GM12864 (cell line): ENCODE measurements around the gene ASPSCR1.

Source experiments
- DNase-seq: peaks from one replicate; pipeline ENCODE4 v3.0.0-alpha.2; 2011; ENCODE audit warnings: low read depth
- H3K4me3 ChIP-seq: 2 replicates; pipeline ENCODE4 v1.5.1; 2011; ENCODE audit warnings: mild to moderate bottlenecking, low read depth, low read length, control low read depth
- TF ChIP-seq, protein P1 (sequence below): IDR thresholded peaks from 2 replicates; pipeline ENCODE4 v1.5.1; 2011; ENCODE audit warnings: low read depth, mild to moderate bottlenecking, moderate library complexity, low read length, control low read depth, inconsistent platforms; ENCODE audit errors: missing control alignments

Gene ASPSCR1

DNA sequence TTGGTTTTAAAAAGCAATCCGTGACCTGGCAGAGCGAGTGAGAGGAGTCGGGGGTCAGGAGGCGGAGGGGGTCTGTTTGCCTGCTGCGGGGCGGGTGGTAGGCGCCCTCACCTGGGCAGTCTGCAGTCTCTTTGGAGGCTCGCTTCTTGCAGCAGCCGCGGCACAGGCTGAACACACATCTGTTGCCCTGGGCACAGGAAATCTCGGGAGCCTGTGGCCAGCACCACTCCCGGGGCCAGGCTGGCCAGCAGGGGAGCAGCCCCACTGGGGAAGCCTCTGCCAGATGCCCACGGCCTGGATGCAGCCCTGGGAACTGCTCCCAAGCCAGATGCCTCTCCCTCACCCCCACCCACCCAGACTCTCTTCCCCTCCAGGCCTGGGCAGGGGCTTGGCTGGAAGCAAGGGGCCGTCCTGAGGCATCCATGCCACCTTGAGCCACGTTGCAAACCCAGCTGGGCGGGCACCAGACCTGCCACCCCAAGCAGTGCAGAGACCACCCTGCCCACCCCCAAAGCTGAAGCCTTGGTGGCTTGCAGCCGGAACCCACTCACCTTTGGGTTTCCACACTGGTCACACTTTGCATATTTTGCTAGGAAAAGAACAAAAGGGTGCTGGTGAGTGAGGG lies 80.9 kb downstream of the ASPSCR1 start:
- DNase-seq = no peak
- H3K4me3 ChIP-seq = no peak overlapping the region
- TF ChIP-seq, protein P1, sequence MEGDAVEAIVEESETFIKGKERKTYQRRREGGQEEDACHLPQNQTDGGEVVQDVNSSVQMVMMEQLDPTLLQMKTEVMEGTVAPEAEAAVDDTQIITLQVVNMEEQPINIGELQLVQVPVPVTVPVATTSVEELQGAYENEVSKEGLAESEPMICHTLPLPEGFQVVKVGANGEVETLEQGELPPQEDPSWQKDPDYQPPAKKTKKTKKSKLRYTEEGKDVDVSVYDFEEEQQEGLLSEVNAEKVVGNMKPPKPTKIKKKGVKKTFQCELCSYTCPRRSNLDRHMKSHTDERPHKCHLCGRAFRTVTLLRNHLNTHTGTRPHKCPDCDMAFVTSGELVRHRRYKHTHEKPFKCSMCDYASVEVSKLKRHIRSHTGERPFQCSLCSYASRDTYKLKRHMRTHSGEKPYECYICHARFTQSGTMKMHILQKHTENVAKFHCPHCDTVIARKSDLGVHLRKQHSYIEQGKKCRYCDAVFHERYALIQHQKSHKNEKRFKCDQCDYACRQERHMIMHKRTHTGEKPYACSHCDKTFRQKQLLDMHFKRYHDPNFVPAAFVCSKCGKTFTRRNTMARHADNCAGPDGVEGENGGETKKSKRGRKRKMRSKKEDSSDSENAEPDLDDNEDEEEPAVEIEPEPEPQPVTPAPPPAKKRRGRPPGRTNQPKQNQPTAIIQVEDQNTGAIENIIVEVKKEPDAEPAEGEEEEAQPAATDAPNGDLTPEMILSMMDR = no peak

DNA sequence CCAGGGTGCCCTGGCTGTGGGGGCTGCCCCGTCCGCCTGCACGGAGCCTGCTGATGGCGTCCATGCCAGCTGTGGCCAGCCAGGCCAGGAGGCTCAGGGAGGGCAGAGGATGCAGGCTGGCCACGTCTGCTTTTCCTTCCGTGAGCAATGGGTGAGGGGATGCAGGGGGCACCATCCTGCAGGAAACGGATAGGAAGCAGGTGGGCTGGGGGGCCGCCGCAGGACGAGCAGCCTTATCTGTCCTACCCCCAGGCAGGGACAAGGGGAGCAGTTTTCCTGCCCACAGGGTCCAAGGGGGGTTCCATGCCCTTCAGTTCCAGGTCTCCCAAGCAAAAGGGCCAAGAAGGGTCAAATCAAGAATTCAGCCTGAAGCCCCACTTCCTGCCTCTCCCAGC lies 81.4 kb downstream of the ASPSCR1 start:
- TF ChIP-seq, protein P1 = no peak
- DNase-seq = no peak
- no peak overlapping the region for H3K4me3 ChIP-seq

DNA sequence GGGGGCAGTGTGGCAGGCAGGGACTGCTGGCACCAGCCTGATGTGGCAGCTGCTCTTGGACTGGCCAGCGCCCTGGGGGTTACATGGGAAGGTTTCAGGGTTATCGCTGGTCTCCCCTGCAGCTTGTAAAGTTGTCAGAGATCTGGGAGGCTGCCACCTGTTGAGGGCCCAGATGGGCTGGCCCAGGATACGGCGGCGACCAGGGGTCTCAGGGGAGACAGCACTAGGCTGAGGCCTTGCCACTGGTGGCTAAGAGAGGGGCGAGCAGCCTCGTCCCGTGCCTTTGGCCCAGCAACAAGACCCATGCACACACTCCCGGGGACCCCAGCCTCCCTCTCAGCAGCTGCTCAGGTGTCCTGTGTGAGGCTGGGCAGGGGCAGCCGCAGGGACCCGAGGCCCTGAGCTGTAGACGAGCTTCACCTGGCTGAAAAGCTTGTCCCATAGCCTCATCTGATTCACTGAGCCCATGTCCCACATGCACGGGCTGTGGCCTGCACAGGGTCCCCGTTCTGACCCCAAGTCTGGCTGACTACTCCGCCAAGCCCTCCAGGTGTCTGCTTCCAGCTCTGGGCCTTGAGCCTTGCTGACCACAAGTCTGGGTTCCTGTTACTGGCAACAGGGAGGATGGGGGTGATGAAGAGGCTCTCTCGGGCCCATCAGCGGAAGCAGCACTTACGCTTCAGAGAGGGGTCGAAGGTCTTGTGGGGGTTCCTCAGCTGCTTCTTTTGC lies 82.0 kb downstream of the ASPSCR1 start:
- H3K4me3 ChIP-seq = no peak overlapping the region
- TF ChIP-seq, protein P1 = no peak
- DNase-seq = no peak

DNA sequence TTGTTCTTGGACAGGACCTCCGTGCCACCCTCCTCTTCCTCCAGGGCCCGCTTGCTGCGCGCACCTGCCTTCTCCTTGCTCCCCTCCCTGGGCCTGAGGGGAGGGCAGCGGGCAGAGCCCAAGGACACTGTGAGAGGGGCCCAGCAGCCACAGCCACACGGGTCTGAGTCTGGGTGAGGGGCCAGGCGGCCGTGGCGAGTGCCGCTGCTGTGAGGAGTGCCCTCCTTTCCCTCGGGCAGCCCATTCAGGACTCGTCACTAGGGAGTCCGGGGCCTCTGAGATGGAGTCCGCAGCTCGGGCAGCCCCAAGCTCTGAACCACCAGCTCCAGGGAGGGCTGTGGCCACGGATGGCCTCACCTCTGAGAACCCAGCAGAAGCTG lies 82.6 kb downstream of the ASPSCR1 start:
- no peak for DNase-seq

DNA sequence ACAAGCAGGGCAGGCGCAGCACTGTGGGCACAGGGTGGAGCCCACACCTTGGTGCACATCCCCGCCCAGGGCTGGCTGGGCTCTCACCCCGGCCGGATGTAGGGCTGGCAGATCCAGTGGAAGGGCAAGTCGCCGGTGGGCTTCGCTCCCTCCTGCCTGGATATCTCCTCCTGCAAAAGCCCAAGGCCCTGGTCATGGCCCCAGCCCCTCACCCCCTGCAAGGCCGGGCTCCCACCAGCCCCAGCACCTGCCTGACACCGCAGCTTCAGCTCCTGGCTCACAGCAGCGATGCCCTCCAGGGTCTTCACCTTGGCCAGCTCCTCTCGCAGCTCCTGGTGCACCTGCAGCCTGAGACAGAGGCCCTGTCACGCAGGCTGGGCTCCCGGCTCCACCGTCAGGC lies 83.2 kb downstream of the ASPSCR1 start:
- no peak overlapping the region for H3K4me3 ChIP-seq
- TF ChIP-seq, protein P1 = no peak
- no peak for DNase-seq

More for the DNA sequence above, 82.6 kb downstream of the ASPSCR1 start:
- TF ChIP-seq, protein P1 = no peak
- H3K4me3 ChIP-seq = no peak overlapping the region

DNA sequence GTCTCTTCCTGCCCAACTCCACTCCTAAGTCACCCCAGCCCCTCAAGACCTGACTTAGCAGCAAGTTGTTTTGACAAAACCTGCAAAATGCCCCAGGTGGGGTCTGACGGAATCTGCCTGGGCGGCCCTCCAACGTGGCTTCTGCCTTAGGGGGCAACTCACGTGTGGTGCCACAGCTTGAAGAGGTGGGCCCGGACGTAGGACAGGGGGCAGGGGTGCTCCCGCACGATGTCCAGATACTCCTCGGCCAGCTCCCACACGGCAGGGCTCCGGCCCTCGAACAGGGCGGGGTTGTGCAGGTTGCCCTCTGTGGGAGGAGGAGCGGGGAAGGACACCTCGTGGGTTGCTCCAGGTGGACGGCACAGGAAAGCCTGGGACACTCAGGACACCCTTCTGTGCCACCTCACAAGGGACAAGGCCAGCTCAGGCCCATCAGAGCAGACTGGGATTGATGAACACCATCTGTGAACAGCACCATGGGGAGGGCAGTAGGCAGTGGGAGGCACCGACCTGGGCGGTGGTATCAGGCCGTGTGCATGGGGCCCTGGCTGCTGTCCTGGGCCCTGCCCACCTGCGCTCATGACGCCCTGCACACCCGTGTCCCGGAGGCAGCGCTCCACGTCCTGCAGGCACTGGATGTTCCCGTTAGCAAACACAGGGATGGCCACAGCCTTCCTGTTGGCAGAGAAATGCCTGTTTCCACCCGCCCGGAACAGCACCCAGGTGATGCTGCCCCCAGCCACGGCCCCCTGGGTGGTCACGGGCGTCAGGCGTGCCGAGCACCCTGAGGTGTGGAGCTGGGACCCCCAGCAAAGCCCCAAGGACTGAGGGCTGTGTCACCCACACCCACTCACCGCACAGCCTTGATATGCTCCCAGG lies 83.9 kb downstream of the ASPSCR1 start:
- TF ChIP-seq, protein P1 = no peak

More for the DNA sequence above, 83.9 kb downstream of the ASPSCR1 start:
- H3K4me3 ChIP-seq = no peak overlapping the region
- DNase-seq = no peak
